HepG2 (cell line): Measurements from ENCODE around the gene GSTM2. TPM values are rescaled to one million over a fixed set of nuclear protein-coding genes. Genes with fewer than 3 reads are reported as not detected.

ENCODE experiments used
- ISX ChIP-seq: sonication (generic); formaldehyde crosslinking; conservative IDR thresholded peaks from 2 replicates; pipeline ENCODE4 v1.5.0; 2020; ENCODE audit warnings: missing genetic modification reagents
- JDP2 ChIP-seq: sonication (generic); formaldehyde crosslinking; IDR thresholded peaks from 2 replicates; pipeline ENCODE4 v1.8.1; 2022; ENCODE audit warnings: missing genetic modification reagents, borderline replicate concordance
- MATR3 ChIP-seq: sonication (generic); formaldehyde crosslinking; IDR thresholded peaks from 2 replicates; pipeline ENCODE4 v1.4.0; 2020; ENCODE audit warnings: missing genetic modification reagents
- NFRKB ChIP-seq: fragments of 450-650 bp; IDR thresholded peaks from 2 replicates; pipeline ENCODE4 v1.6.1; 2017
- NFYB ChIP-seq: sonication (generic); formaldehyde crosslinking; IDR thresholded peaks from 2 replicates; pipeline ENCODE4 v1.4.0; 2020; ENCODE audit warnings: missing genetic modification reagents
- RFXAP ChIP-seq: sonication (generic); formaldehyde crosslinking; IDR thresholded peaks from 2 replicates; pipeline ENCODE4 v1.4.0; 2020; ENCODE audit warnings: missing genetic modification reagents, borderline replicate concordance
- TP53 ChIP-seq: sonication (generic); formaldehyde crosslinking; conservative IDR thresholded peaks from 2 replicates; pipeline ENCODE4 v1.4.0; 2020; ENCODE audit warnings: missing genetic modification reagents
- ZNF121 ChIP-seq: sonication (generic); formaldehyde crosslinking; IDR thresholded peaks from 2 replicates; pipeline ENCODE4 v1.5.0; 2020; ENCODE audit warnings: mild to moderate bottlenecking, missing genetic modification reagents
- ZNF225 ChIP-seq: sonication (generic); formaldehyde crosslinking; IDR thresholded peaks from 2 replicates; pipeline ENCODE4 v1.4.0; 2020; ENCODE audit warnings: mild to moderate bottlenecking, missing genetic modification reagents
- ZNF253 ChIP-seq: sonication (generic); formaldehyde crosslinking; IDR thresholded peaks from 2 replicates; pipeline ENCODE4 v1.8.0; 2022; ENCODE audit warnings: mild to moderate bottlenecking, missing genetic modification reagents, borderline replicate concordance
- ZNF431 ChIP-seq: sonication (generic); formaldehyde crosslinking; IDR thresholded peaks from 2 replicates; pipeline ENCODE4 v1.9.0; 2022; ENCODE audit warnings: missing genetic modification reagents, low read depth, mild to moderate bottlenecking, borderline replicate concordance
- ZNF484 ChIP-seq: sonication (generic); formaldehyde crosslinking; IDR thresholded peaks from 2 replicates; pipeline ENCODE4 v1.5.1; 2020; ENCODE audit warnings: mild to moderate bottlenecking, low read depth, missing genetic modification reagents, borderline replicate concordance
- ZNF512 ChIP-seq: sonication (generic); formaldehyde crosslinking; IDR thresholded peaks from 2 replicates; pipeline ENCODE4 v1.4.0; 2020; ENCODE audit warnings: mild to moderate bottlenecking, missing genetic modification reagents
- ZNF614 ChIP-seq: IDR thresholded peaks from 2 replicates; pipeline ENCODE4 v1.6.1; 2018; ENCODE audit warnings: missing biosample characterization, missing genetic modification reagents, inconsistent platforms, borderline replicate concordance
- ZNF687 ChIP-seq: sonication (generic); formaldehyde crosslinking; IDR thresholded peaks from 2 replicates; pipeline ENCODE4 v1.5.1; 2020; ENCODE audit warnings: mild to moderate bottlenecking, missing genetic modification reagents, moderate library complexity
- ZNF777 ChIP-seq: sonication (generic); formaldehyde crosslinking; IDR thresholded peaks from 2 replicates; pipeline ENCODE4 v1.4.0; 2020; ENCODE audit warnings: missing genetic modification reagents
- ZNF841 ChIP-seq: sonication (generic); formaldehyde crosslinking; IDR thresholded peaks from 2 replicates; pipeline ENCODE4 v1.8.1; 2023; ENCODE audit warnings: missing genetic modification reagents, borderline replicate concordance
- ZNF850 ChIP-seq: sonication (generic); formaldehyde crosslinking; conservative IDR thresholded peaks from 2 replicates; pipeline ENCODE4 v1.9.0; 2021; ENCODE audit warnings: mild to moderate bottlenecking, missing genetic modification reagents
- ZNF883 ChIP-seq: sonication (generic); formaldehyde crosslinking; IDR thresholded peaks from 2 replicates; pipeline ENCODE4 v1.5.1; 2020; ENCODE audit warnings: mild to moderate bottlenecking, missing genetic modification reagents; ENCODE audit errors: not compliant biosample characterization
- ZSCAN20 ChIP-seq: sonication (generic); formaldehyde crosslinking; IDR thresholded peaks from 2 replicates; pipeline ENCODE4 v1.4.0; 2020; ENCODE audit warnings: missing genetic modification reagents, mild to moderate bottlenecking, borderline replicate concordance
- polyA plus RNA-seq, 8 experiments: library from polyadenylated mRNA; depleted of rRNA in 3 of 8; stranded (reverse) in 7 of 8; unstranded in 1 of 8; fragments of >200 nt; fragmentation: Illumina TruSeq in 4 of 8; extraction: Trizol in 4 of 8; gene quantifications; 2 replicates each; pipeline versions ENCODE4 v1.2.1 to v1.2.3, GENCODE V29; 2011 to 2016; ENCODE audit warnings: low read depth in 4 of 8, missing spikeins in 1 of 8, mixed read lengths in 1 of 8; ENCODE audit not compliant: insufficient read depth in 1 of 8
- total RNA-seq, 5 experiments: library from RNA; depleted of rRNA; stranded (reverse); fragments of >200 nt; fragmentation: Illumina TruSeq; extraction: Trizol; gene quantifications; 2 replicates each; pipeline ENCODE4 v1.2.3, GENCODE V29; 2016; ENCODE audit warnings: low read depth in 1 of 5
- TF ChIP-seq, protein P1 (sequence below): sonication (generic); formaldehyde crosslinking; IDR thresholded peaks from 2 replicates; pipeline ENCODE4 v1.5.0; 2020; ENCODE audit warnings: missing genetic modification reagents, mild to moderate bottlenecking, borderline replicate concordance
- TF ChIP-seq, protein P2 (sequence below): sonication (generic); formaldehyde crosslinking; IDR thresholded peaks from 2 replicates; pipeline ENCODE4 v1.4.0; 2020; ENCODE audit warnings: missing genetic modification reagents

GSTM2 gene
- total and polyA plus RNA-seq, 2 of the 13 experiments (the other 11 are each of a cell fraction or from before 2014, with no cell fraction given), result 7.0 to 15.0 TPM

GRCh38 chr1:109655615-109656519, 12.0 kb upstream of the GSTM2 start, which contains the start of gene GSTM4 (continued):
- no peak for TF ChIP-seq JDP2 (CRISPR knock-in tag)
- peak; percentile 32; the same call in 1 of the 2 replicates for TF ChIP-seq NFYB
- TF ChIP-seq NFRKB, result no peak
- TF ChIP-seq ZSCAN20 (CRISPR knock-in tag), result no peak
- no peak for TF ChIP-seq RFXAP
- TF ChIP-seq, protein P1, sequence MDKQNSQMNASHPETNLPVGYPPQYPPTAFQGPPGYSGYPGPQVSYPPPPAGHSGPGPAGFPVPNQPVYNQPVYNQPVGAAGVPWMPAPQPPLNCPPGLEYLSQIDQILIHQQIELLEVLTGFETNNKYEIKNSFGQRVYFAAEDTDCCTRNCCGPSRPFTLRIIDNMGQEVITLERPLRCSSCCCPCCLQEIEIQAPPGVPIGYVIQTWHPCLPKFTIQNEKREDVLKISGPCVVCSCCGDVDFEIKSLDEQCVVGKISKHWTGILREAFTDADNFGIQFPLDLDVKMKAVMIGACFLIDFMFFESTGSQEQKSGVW (CRISPR knock-in tag), result no peak
- TF ChIP-seq TP53 (CRISPR knock-in tag), result no peak
- TF ChIP-seq ZNF777 (CRISPR knock-in tag), result no peak
- peak; percentile 69 for TF ChIP-seq ZNF614 (CRISPR knock-in tag)
- peak; percentile 67 for TF ChIP-seq ZNF883
- no peak for TF ChIP-seq ZNF512 (CRISPR knock-in tag)
- no peak for TF ChIP-seq ZNF841 (CRISPR knock-in tag)
- TF ChIP-seq ZNF850 (CRISPR knock-in tag), result no peak
- no peak; the same call in 1 of the 2 replicates for TF ChIP-seq ZNF431 (CRISPR knock-in tag)
- TF ChIP-seq ZNF121 (CRISPR knock-in tag), result peak; percentile 98
- no peak for TF ChIP-seq ZNF253 (CRISPR knock-in tag)
- TF ChIP-seq MATR3 (CRISPR knock-in tag), result no peak
- no peak for TF ChIP-seq ZNF484 (CRISPR knock-in tag)
- no peak for TF ChIP-seq ISX (CRISPR knock-in tag)
- TF ChIP-seq ZNF687, result peak; percentile 89
- no peak for TF ChIP-seq ZNF225 (CRISPR knock-in tag)
- TF ChIP-seq, protein P2, sequence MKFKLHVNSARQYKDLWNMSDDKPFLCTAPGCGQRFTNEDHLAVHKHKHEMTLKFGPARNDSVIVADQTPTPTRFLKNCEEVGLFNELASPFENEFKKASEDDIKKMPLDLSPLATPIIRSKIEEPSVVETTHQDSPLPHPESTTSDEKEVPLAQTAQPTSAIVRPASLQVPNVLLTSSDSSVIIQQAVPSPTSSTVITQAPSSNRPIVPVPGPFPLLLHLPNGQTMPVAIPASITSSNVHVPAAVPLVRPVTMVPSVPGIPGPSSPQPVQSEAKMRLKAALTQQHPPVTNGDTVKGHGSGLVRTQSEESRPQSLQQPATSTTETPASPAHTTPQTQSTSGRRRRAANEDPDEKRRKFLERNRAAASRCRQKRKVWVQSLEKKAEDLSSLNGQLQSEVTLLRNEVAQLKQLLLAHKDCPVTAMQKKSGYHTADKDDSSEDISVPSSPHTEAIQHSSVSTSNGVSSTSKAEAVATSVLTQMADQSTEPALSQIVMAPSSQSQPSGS (CRISPR knock-in tag), result peak; percentile 25; the same call in 1 of the 2 replicates
